Right lobe of liver (tissue), 6 donors: ENCODE measurements around the gene HDAC9. TPM values are rescaled to one million over a fixed set of nuclear protein-coding genes. Genes with fewer than 3 reads are reported as not detected.
A peak's percentile ranks its signal among the peaks of the same experiment; 100 is the strongest.

Experiments used
- ATAC-seq, 4 donors: fragments of 200-7000 bp; cut with Tn5 transposase; one replicate each; pipeline ENCODE4 v1.9.1; 2020; ENCODE audit warnings: mild to moderate bottlenecking in 4 of 4, moderate library complexity in 4 of 4
- DNase-seq, 3 donors: peaks; one replicate each; pipeline ENCODE4 v3.0.0-alpha.2; 2020
- H3K27ac ChIP-seq, 3 donors: fragments of 200-600 bp; one replicate each; pipeline ENCODE4 v1.8.0; 2022
- H3K27me3 ChIP-seq, 2 donors: fragments of 200-600 bp; one replicate each; pipeline ENCODE4 v1.8.0; 2022
- H3K36me3 ChIP-seq, 4 donors: fragments of 200-600 bp; sonication (generic) in 1 of 4; one replicate each; pipeline versions ENCODE4 v1.5.1 to v1.8.0; 2017 to 2022; ENCODE audit warnings: control low read depth in 1 of 4
- H3K4me1 ChIP-seq, 4 donors: fragments of 200-600 bp; sonication (generic) in 1 of 4; one replicate each; pipeline versions ENCODE4 v1.5.1 to v1.8.0; 2017 to 2022; ENCODE audit warnings: control low read depth in 1 of 4
- H3K4me3 ChIP-seq, 3 donors: fragments of 200-600 bp; one replicate each; pipeline ENCODE4 v1.8.0; 2022
- H3K9me3 ChIP-seq, 4 donors: fragments of 200-600 bp; sonication (generic) in 1 of 4; one replicate each; pipeline versions ENCODE4 v1.5.1 to v1.8.0; 2017 to 2022; ENCODE audit warnings: control low read depth in 1 of 4
- POLR2A ChIP-seq: fragments of 450-650 bp; IDR thresholded peaks from one replicate; pipeline ENCODE4 v1.6.1; 2017; ENCODE audit warnings: antibody characterized with exemption, mild to moderate bottlenecking
- WGBS: methylation state at CpG from one replicate; pipeline ENCODE4 v1.1.6; 2018; ENCODE audit warnings: low coverage, low lambda C conversion rate; ENCODE audit not compliant: insufficient coverage; ENCODE audit errors: missing lambda C conversion rate; 5-methylcytosine and 5-hydroxymethylcytosine counted together
- intact Hi-C, 2 donors: fragments of 100-400 bp; cut with DNase I; formaldehyde crosslinking; loops; one replicate each; pipeline versions ENCODE4 v1.11.2 to v1.14.1; 2022
- total RNA-seq, 6 experiments: library from RNA; depleted of rRNA in 2 of 6; stranded (reverse); fragments of >200 nt in 2 of 6; fragmentation: NEBNext Ultra II Directional in 3 of 6; extraction: Animal tissue kit (Norgen Biotek cat#: 25700) in 3 of 6; gene quantifications; one replicate each; pipeline versions ENCODE4 v1.1.0 to v1.2.4, GENCODE V29; 2016 to 2023
- TF ChIP-seq, protein P1 (sequence below), 4 donors: fragments of 200-600 bp in 3 of 4; fragments of 450-650 bp in 1 of 4; IDR thresholded peaks; one replicate each; pipeline versions ENCODE4 v1.5.1 to v1.8.0; 2016 to 2022; ENCODE audit warnings: antibody characterized with exemption in 4 of 4, mild to moderate bottlenecking in 2 of 4
- donor health status: DM: no; HTN: yes; CAD: no.
- donor health status: DM: no; HTN: no; CAD: no.
- donor health status: DM: no; HTN: no; CAD: no.
- donor health status: DM: no; HTN: yes; CAD: no.
- donor health status: DM: no; HTN: yes; CAD: no.

HDAC9 gene
- total RNA-seq, 6 experiments from 2014 or later = 1.0 to 4.1 (median 2.5) TPM

DNA sequence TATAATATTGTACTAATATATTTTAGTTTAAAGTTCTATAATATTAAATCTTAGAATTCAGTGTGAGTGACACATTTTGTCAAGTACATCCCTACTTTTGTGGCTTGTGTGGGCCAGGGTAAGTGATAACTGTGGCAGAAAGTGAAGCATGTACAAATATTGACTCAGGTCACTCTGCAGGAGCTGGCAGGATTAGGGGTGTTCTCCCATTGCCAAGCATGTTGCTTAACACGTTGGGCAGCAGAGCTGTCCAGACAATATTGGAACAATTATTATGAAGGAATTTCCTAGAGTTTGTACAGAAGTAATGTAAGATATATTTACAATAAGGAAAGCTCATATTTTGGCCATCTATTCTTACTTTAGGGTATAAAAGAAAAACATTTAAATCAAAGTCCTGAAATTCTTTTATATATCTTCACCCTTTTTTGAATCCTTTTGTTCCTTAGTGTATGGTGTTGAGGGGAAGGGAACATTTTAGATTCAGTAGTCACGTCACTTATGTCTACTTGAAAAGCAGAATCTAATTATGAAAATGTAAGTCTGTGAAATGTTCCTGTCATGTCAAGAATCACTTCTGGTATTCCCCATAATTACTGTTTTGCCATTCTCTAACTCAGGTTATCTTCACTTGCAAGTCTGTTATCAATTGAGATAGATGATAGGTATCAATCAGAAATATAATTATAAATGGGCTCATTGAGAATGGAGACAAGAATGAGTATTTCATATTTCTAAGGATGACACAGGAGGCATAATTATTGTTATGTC lies 4.0 kb downstream of the HDAC9 start:
- 32% methylated on average over 2 of the region's 2 CpGs for WGBS
- H3K4me3 ChIP-seq = no peak overlapping the region
- DNase-seq (peak; percentile 46 to 81 (median 66)), ATAC-seq (peak; percentile 96 to 98 (median 98))
- H3K27me3 ChIP-seq = no peaks in the 10 kb centered on the region
- no peaks in the 10 kb centered on the region for H3K4me1 ChIP-seq
- intact Hi-C loops = no loop called here
- H3K27ac ChIP-seq = no peak overlapping the region
- no peaks in the 10 kb centered on the region for H3K36me3 ChIP-seq
- H3K9me3 ChIP-seq = no peaks in the 10 kb centered on the region
- TF ChIP-seq, protein P1, sequence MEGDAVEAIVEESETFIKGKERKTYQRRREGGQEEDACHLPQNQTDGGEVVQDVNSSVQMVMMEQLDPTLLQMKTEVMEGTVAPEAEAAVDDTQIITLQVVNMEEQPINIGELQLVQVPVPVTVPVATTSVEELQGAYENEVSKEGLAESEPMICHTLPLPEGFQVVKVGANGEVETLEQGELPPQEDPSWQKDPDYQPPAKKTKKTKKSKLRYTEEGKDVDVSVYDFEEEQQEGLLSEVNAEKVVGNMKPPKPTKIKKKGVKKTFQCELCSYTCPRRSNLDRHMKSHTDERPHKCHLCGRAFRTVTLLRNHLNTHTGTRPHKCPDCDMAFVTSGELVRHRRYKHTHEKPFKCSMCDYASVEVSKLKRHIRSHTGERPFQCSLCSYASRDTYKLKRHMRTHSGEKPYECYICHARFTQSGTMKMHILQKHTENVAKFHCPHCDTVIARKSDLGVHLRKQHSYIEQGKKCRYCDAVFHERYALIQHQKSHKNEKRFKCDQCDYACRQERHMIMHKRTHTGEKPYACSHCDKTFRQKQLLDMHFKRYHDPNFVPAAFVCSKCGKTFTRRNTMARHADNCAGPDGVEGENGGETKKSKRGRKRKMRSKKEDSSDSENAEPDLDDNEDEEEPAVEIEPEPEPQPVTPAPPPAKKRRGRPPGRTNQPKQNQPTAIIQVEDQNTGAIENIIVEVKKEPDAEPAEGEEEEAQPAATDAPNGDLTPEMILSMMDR (IDR thresholded peaks at IDR 0.05) = no peak
- no peak for TF ChIP-seq POLR2A

DNA sequence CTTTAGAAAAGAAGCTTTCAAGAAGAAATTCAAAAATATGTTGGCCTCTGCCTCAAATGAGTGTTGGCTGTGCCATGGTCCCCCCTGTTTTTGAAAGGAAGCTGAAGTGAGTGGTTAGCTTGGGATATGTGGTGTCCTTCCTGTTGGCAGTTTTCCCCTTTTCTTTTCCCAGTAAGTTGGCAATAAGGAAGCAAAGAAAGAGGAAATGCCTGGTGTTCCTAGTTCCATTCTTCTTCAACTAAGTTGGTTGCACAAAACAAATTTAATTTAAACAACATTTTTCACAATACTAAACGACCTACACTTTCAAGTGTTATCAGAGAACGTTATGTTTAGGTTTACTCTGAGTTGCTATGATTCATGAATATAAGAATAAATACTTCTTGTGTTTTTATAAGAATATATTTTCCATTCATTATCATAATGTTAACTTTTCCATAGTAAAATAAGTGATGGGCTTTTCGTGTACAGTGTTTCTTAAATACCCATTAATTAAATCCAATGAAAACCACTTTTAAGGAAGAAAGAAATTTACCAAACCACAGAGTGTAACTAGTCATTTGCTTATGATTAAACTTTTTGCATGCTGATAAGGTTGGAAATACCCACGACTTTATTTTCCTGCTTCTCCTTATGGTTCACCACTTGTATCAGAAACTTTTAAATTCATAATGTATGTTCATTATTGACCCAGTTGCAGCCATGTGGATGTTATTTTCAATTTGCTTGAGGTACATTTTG lies 7.7 kb downstream of the HDAC9 start:
- H3K9me3 ChIP-seq = no peaks in the 10 kb centered on the region
- no peak overlapping the region for H3K4me3 ChIP-seq
- intact Hi-C loops = no loop called here
- no peaks in the 10 kb centered on the region for H3K27me3 ChIP-seq
- H3K36me3 ChIP-seq = no peaks in the 10 kb centered on the region
- no peak for TF ChIP-seq POLR2A
- TF ChIP-seq, protein P1 (IDR thresholded peaks at IDR 0.05) = no peak
- WGBS = 32% methylated on average over 4 of the region's 4 CpGs
- no peak overlapping the region for H3K27ac ChIP-seq
- DNase-seq = no peak
- ATAC-seq = no peak
- no peaks in the 10 kb centered on the region for H3K4me1 ChIP-seq

DNA sequence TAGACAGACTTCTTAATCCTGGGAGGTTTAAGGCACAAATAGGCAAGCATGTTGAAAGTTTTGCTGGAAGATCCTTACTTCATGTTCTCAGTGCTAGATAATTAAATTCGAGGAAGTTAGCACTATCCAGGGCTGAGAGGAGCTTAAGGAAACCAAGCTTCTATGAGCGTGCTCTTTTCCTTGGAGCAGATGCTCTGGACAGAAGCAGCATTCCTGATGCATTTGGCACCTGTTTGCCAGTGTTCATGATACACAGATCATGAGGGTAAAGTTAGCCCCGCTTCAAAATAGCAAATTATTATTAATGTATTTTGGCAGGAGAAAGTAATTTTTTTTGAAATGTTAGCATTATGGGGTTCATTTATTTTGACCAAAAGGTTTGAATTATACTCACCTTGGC lies 9.4 kb downstream of the HDAC9 start:
- Histone ChIP-seq H3K36me3 (no peaks in the 10 kb centered on the region), H3K27ac (no peak overlapping the region), H3K9me3 (no peaks in the 10 kb centered on the region), H3K4me1 (no peaks in the 10 kb centered on the region), H3K27me3 (no peaks in the 10 kb centered on the region), H3K4me3 (no peak overlapping the region)
- DNase-seq (no peak), ATAC-seq (no peak)
- intact Hi-C loops = no loop called here
- TF ChIP-seq, protein P1 (IDR thresholded peaks at IDR 0.05) = no peak
- no peak for TF ChIP-seq POLR2A
- 63% methylated on average over 3 of the region's 3 CpGs for WGBS

DNA sequence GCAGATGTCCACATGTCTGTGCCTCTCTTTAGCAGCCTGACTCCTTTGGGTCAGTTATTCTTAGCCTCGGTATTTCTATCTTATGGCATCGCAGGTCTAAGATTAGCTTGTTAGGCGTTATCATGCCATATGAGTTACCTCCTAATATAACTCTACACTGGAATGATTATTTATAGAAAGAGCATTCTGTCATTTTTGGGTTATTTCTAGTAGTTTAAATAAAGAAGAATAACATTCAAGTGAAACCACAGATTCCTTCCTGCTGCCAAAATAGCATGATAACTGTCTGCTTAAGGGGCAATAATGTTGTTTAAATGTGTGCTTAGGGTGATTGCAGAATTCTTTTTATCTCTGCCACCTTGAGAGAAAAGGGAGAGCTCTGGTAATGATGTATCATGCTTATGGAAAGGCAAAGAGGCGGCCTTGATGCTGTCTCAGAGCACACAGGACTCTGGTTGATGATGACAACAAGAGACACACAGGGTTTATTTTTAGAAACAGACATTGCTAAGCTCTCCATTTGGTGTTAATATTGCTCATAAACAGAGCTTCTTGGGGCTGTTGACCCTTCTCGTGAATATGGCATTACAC lies 10.4 kb downstream of the HDAC9 start:
- Histone ChIP-seq H3K27me3 (no peaks in the 10 kb centered on the region), H3K4me3 (no peak overlapping the region), H3K36me3 (no peaks in the 10 kb centered on the region), H3K9me3 (no peaks in the 10 kb centered on the region), H3K4me1 (no peaks in the 10 kb centered on the region), H3K27ac (no peak overlapping the region)
- peak in 1 of 4 donors; percentile 28 for ATAC-seq
- no peak for TF ChIP-seq POLR2A
- TF ChIP-seq, protein P1 (IDR thresholded peaks at IDR 0.05) = no peak
- WGBS = 39% methylated on average over 5 of the region's 5 CpGs
- no peak for DNase-seq
- intact Hi-C loops = no loop called here
